ENCODE results near the gene LRRIQ1. TPM values are rescaled to one million over a fixed set of nuclear protein-coding genes. Genes with fewer than 3 reads are reported as not detected.
"Not testable (repeated sequence)": the region's sequence is repeated elsewhere in the genome, so short reads cannot be mapped to it uniquely, and the experiment has no call there.

Gene LRRIQ1, protein sequence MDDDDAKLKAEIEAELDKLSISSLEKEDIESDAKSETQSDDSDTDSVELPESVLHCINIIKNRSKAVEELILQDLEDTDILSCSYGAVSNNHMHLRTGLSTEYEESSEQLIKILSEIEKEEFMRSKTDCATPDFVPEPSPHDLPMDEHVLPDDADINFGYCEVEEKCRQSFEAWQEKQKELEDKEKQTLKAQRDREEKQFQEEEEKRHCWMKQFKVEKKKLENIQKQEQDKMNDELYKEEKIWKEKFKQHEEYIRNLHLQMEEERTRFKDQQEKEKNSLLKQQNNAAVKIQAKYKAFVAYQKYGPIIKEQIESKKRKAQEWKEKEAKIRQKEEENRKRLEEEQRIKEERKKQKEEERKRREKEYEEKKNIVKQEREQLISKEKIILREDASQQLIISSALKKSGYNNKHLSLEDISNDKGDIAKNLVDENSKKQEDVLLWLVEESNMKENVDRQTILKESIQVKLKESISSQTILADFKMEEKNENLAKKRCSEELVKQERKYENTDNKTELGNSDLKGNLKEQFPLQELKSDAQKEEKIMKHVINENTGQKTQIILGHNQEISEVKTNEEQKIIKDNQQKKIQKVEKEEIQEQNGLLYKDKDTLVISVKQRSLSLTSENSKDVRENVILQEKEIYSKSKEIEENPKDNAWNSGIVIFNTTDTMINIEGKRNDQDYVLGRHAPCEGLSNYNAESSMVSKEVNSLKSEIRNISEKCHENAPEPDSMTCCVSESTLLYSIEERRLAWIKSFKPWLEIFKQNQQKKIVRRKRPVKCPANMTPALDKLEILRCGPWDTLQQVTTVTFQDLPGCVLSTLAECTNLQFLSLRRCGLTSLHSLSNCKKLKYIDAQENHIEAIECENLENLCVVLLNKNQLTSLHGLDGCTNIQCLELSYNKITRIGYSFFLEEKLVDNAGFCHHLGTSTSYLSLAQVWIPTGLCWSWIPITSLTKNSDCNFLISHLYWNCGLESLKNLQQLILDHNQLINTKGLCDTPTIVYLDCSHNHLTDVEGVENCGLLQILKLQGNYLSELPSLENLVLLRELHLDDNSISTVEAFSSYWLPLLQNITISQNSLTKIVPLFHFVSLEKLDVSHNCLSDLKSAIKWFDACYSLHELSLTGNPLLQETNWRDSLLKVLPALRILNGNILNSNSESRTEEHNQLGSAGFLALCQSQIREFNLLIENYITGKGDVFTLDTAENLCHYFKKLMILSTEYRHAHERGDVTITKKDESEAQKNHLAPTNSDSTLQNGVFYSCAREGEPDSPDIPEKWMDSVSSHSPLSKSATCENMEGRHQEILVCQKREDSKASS (N-terminal part only)
- not detected in 2 replicates for total RNA-seq

DNA sequence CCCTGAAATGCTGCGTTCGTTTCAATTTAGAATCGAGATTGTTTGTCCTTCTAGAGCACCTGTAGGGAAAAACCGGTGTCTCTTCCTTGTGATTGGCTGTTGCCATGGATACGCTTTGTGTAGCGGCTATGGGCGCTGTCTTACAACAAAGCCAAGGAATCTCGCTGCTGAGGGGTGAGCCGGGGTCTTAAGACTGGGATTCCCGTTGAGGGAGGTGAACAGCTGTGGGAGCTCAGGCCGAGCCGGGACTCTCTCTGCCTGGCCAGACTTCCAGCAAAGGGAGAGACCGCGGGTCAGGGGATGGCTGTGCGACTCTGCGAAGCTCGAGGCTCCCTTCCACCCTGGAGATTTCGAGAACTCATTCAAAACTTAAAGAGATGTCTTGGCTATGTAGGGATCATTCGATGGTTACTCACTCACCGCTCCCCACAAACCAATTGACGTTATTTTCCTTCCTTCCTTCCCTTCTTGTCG lies at the start of gene LRRIQ1, which contains the start of gene TSPAN19:
TSS of gene LRRIQ1 (plus strand) at position 118 of the 474 bp plus-strand sequence. CDS start 1,826 bp downstream, outside the sequence.
TSS of gene TSPAN19 (minus strand) at position 44 of the 474 bp plus-strand sequence. CDS start 6,331 bp downstream, outside the sequence.
- Mint-ChIP-seq H3K4me3 (ENCODE audit: low read depth) (peak within 1 kb of the TSS; percentile 73), H3K4me1 (ENCODE audit: low read depth) (peaks cover 5% of the 10 kb centered on the region), H3K27ac (no peak within 1 kb of the TSS), H3K9me3 (no peaks in the 10 kb centered on the region), H3K27me3 (ENCODE audit: low read depth) (peaks cover 2% of the 10 kb centered on the region), H3K36me3 (ENCODE audit: low read depth) (no peaks in the 10 kb centered on the region)
- DNase-seq (ENCODE audit: low spot score): peak; percentile 28
- intact Hi-C loops (cut with micrococcal nuclease): no loop called here

DNA sequence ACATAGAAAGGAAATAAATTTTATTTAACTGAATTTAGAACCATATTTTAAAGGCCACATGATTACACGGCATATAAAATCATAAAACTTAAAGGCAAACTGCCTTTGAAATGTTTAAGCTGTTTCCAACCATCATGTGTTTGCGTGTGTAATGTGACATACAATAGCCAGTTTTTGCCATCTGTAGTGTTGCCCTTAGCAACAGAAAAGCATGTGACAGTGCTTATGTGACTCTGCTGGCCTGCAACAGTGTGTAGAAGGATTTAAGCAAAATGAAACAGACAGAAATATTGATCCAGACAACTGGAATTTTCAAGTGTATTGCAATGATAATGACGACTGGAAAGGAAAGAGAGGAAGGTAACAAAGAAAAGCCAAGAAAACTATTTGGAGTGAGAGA lies 49.6 kb upstream of the LRRIQ1 start:
- no peaks in the 10 kb centered on the region for H3K27me3 Mint-ChIP-seq (ENCODE audit: low read depth)
- no peaks in the 10 kb centered on the region for H3K36me3 Mint-ChIP-seq (ENCODE audit: low read depth)
- no peak overlapping the region for H3K4me3 Mint-ChIP-seq (ENCODE audit: low read depth)
- intact Hi-C loops (cut with micrococcal nuclease): no loop called here
- no peaks in the 10 kb centered on the region for H3K9me3 Mint-ChIP-seq
- no peaks in the 10 kb centered on the region for H3K4me1 Mint-ChIP-seq (ENCODE audit: low read depth)
- H3K27ac Mint-ChIP-seq: no peak overlapping the region
- DNase-seq (ENCODE audit: low spot score): no peak

DNA sequence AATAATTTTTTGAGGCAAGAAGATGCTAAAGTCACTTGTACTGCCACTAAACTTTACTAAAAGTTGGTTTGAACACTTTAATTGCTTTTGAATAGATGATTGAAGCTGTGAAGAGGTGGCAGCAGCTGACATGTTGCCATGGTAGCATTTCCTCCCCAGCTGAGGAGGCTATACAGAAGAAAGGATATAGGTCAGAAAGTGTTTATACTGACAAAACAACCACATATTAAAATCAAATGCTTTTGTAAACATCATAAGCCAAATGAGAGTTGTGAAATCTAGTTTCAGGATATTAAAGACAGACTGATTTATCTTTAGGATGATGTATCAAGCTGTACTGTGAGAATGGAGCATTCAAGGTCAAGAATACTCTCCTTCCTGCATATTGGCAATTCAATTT lies 41.7 kb upstream of the LRRIQ1 start:
- H3K4me1 Mint-ChIP-seq (ENCODE audit: low read depth): no peaks in the 10 kb centered on the region
- no peak overlapping the region for H3K4me3 Mint-ChIP-seq (ENCODE audit: low read depth)
- no peaks in the 10 kb centered on the region for H3K36me3 Mint-ChIP-seq (ENCODE audit: low read depth)
- no peak overlapping the region for H3K27ac Mint-ChIP-seq
- intact Hi-C loops (cut with micrococcal nuclease): no loop called here
- no peaks in the 10 kb centered on the region for H3K9me3 Mint-ChIP-seq
- H3K27me3 Mint-ChIP-seq (ENCODE audit: low read depth): no peaks in the 10 kb centered on the region
- DNase-seq (ENCODE audit: low spot score): no peak

DNA sequence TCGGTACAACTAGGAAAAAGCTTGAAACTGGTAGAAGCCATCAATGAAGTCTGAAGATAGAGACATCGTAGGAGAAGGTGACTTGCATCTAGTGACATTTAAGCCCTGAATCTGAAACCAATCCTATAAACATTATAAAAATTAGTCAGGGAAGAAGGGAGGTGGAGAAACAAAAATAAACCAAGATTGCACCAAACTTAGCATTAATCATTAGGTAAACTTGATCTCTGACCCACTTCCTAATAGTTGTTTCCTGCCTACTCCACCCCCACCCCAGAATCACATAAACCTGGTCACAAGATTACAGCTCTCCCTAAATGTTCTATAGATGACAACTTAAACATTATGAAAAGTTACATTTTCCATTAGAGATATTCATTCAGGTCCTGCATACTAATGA lies 40.5 kb upstream of the LRRIQ1 start:
- Mint-ChIP-seq H3K27me3 (ENCODE audit: low read depth) (no peaks in the 10 kb centered on the region), H3K27ac (no peak overlapping the region), H3K9me3 (no peaks in the 10 kb centered on the region), H3K4me1 (ENCODE audit: low read depth) (no peaks in the 10 kb centered on the region), H3K4me3 (ENCODE audit: low read depth) (no peak overlapping the region), H3K36me3 (ENCODE audit: low read depth) (no peaks in the 10 kb centered on the region)
- DNase-seq (ENCODE audit: low spot score): no peak
- intact Hi-C loops (cut with micrococcal nuclease): no loop called here

DNA sequence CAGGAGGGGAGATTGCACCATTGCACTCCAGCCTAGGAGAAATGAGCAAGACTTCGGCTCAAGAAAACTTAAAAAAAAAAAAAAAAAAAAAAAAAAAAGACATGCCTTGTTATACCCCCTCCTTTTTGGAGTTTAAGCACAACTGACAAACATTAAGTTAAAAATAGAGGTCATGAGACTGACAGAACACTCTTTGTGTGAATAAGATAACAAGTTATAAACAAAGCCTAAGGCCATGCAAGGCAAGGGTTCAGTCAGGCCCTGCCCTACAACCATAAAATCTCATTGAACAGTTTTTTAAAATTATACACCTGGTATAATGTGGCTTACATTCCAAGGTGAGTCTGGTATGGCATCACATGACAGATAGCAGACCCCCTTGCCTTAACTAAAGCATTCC lies 39.4 kb upstream of the LRRIQ1 start:
- H3K27ac Mint-ChIP-seq: no peak overlapping the region
- H3K27me3 Mint-ChIP-seq (ENCODE audit: low read depth): no peaks in the 10 kb centered on the region
- DNase-seq (ENCODE audit: low spot score): no peak
- H3K4me3 Mint-ChIP-seq (ENCODE audit: low read depth): no peak overlapping the region
- H3K9me3 Mint-ChIP-seq: no peaks in the 10 kb centered on the region
- no peaks in the 10 kb centered on the region for H3K4me1 Mint-ChIP-seq (ENCODE audit: low read depth)
- no peaks in the 10 kb centered on the region for H3K36me3 Mint-ChIP-seq (ENCODE audit: low read depth)
- intact Hi-C loops (cut with micrococcal nuclease): no loop called here

DNA sequence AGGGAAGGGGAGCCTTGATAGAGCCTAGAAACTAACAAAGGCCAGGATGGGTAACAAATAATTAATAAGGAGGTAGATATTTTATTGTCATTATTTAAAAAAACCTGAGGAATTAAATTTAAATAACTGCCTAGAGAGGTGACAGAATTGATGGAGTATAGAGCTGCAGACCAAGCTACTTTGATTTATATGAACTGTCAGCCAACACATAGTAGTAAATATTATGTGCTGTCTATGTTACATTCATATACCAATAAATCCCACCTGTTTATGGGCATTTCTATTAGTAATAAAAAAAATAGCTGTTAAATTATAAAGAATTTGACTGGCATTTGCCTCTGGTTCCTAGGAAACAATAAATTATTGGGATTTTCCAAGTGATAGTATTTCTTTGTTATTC lies 37.8 kb upstream of the LRRIQ1 start:
- Mint-ChIP-seq H3K9me3 (no peaks in the 10 kb centered on the region), H3K4me3 (ENCODE audit: low read depth) (no peak overlapping the region), H3K36me3 (ENCODE audit: low read depth) (no peaks in the 10 kb centered on the region), H3K27ac (no peak overlapping the region), H3K27me3 (ENCODE audit: low read depth) (no peaks in the 10 kb centered on the region), H3K4me1 (ENCODE audit: low read depth) (no peaks in the 10 kb centered on the region)
- intact Hi-C loops (cut with micrococcal nuclease): no loop called here
- no peak for DNase-seq (ENCODE audit: low spot score)

DNA sequence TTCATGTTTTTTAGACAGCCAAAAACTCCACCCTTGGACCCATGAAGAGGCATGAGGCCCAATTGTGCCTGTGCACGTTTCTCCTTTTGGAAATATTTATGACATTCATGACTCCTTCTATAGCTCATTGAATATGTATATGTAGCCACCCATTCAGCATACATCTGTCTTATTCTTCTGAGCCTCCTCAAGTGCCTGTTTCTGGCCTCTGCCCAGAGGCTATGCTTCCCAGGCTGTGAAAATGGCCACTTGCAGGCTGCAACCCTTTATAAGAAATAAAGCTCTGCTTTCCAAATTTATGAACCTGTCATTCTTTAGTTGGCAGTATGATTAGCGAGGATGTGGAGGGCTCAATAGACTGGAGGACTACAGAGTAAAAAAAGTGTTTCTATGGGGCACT lies 35.4 kb upstream of the LRRIQ1 start:
- H3K27ac Mint-ChIP-seq: no peak overlapping the region
- DNase-seq (ENCODE audit: low spot score): no peak
- intact Hi-C loops (cut with micrococcal nuclease): no loop called here
- no peaks in the 10 kb centered on the region for H3K4me1 Mint-ChIP-seq (ENCODE audit: low read depth)
- H3K36me3 Mint-ChIP-seq (ENCODE audit: low read depth): no peaks in the 10 kb centered on the region
- H3K27me3 Mint-ChIP-seq (ENCODE audit: low read depth): no peaks in the 10 kb centered on the region
- H3K9me3 Mint-ChIP-seq: no peaks in the 10 kb centered on the region
- H3K4me3 Mint-ChIP-seq (ENCODE audit: low read depth): no peak overlapping the region

DNA sequence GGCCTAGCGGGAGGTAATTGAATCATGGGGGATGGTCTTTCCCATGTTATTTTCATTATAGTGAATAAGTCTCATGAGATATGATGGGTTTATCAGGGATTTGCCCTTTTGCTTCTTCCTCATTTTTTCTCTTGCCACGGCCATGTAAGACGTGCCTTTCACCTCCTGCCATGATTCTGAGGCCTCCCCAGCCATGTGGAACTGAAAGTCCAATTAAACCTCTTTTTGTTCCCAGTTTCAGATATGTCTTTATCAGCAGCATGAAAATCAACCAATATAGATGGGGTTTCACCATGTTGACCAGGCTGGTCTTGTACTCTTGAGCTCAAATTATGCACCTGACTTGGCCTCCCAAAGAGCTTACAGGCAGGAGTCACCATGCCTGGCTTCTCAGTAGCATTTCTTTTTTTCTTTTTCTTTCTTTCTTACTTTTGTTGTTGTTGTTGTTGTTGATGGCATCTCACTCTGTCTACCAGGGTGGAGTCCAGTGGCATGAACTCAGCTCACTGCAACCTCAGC lies 33.3 kb upstream of the LRRIQ1 start:
- Mint-ChIP-seq H3K27me3 (ENCODE audit: low read depth) (no peaks in the 10 kb centered on the region), H3K36me3 (ENCODE audit: low read depth) (no peaks in the 10 kb centered on the region), H3K9me3 (no peaks in the 10 kb centered on the region), H3K4me3 (ENCODE audit: low read depth) (no peak overlapping the region), H3K27ac (no peak overlapping the region), H3K4me1 (ENCODE audit: low read depth) (no peaks in the 10 kb centered on the region)
- intact Hi-C loops (cut with micrococcal nuclease): no loop called here
- DNase-seq (ENCODE audit: low spot score): no peak

DNA sequence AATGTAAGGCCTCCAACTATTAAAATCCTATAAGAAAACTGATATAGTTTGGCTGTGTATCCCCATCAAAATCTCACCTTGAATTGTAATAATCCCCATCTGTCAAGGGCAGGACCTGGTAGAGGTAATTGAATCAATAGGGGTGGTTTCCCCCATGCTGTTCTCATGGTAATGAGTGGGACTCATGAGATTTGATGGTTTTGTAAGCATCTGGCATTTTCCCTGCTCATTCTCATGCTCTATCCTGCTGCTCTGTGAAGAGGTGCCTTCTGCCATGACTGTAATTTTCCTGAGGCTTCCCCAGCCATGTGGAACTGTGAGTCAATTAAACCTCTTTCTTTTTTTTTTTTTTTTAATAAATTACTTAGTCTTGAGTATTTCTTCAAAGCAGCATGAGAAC lies 31.9 kb upstream of the LRRIQ1 start:
- Mint-ChIP-seq H3K36me3 (ENCODE audit: low read depth) (no peaks in the 10 kb centered on the region), H3K4me3 (ENCODE audit: low read depth) (no peak overlapping the region), H3K27me3 (ENCODE audit: low read depth) (no peaks in the 10 kb centered on the region), H3K9me3 (no peaks in the 10 kb centered on the region), H3K4me1 (ENCODE audit: low read depth) (no peaks in the 10 kb centered on the region), H3K27ac (no peak overlapping the region)
- DNase-seq (ENCODE audit: low spot score): no peak
- intact Hi-C loops (cut with micrococcal nuclease): no loop called here

DNA sequence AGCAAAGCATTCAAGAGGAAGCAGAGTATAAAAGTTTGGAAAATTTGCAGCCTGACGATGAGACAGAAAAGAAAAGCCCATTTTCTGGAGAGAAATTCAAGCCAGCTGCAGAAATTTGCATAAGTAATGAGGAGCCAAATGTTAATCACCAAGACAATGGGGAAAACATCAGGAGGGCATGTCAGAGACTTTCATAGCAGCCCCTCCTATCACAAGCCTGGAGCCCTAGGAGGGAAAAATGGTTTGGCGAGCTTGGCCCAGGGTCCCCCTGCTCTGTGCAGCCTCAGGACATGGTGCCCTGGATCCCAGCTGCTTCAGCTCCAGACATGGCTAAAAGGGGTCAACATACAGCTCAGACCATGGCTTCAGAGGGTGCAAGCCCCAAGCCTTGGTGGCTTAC lies 31.1 kb upstream of the LRRIQ1 start:
- H3K9me3 Mint-ChIP-seq; H3K4me1 Mint-ChIP-seq (ENCODE audit: low read depth); H3K36me3 Mint-ChIP-seq (ENCODE audit: low read depth); H3K27ac Mint-ChIP-seq; intact Hi-C loops (cut with micrococcal nuclease); H3K27me3 Mint-ChIP-seq (ENCODE audit: low read depth); H3K4me3 Mint-ChIP-seq (ENCODE audit: low read depth); DNase-seq (ENCODE audit: low spot score): not testable (repeated sequence)

DNA sequence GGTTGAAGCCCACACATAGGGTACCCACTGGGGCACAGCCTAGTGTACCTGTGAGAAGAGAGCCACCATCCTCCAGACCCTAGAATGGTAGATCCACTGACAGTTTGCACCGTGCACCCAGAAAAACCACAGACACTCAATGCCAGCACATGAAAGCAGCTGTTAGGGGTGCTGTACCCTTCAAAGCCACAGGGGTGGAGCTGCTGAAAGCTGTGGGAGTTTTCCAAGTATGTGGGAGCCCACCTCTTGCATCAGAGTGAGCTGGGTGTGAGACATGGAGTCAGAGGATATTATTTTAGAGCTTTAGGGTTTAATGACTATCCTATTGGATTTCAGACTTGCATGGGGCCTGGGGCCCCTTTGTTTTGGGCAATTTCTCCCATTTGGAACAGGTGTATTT lies 30.5 kb upstream of the LRRIQ1 start:
- H3K4me1 Mint-ChIP-seq (ENCODE audit: low read depth): no peaks in the 10 kb centered on the region
- intact Hi-C loops (cut with micrococcal nuclease): no loop called here
- no peak overlapping the region for H3K27ac Mint-ChIP-seq
- H3K9me3 Mint-ChIP-seq: no peaks in the 10 kb centered on the region
- H3K27me3 Mint-ChIP-seq (ENCODE audit: low read depth): no peaks in the 10 kb centered on the region
- H3K4me3 Mint-ChIP-seq (ENCODE audit: low read depth): no peak overlapping the region
- no peaks in the 10 kb centered on the region for H3K36me3 Mint-ChIP-seq (ENCODE audit: low read depth)
- no peak for DNase-seq (ENCODE audit: low spot score)

DNA sequence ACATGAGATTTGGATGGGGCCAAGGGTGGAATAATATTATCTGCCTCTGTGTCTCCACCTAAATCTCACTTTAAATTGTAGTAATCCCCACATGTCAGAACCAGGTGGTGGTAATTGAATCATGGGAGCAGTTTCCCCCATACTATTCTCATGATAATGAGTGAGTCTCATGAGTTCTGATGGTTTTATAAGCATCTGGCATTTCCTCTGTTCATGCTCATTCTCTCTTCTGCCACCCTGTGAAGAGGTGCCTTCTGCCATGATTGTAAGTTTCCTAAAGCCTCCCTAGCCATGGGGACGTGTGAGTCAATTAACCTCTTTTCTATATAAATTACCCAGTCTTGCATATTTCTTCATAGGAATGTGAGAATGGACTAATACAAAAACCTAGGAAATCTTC lies 29.9 kb upstream of the LRRIQ1 start:
- no peak overlapping the region for H3K27ac Mint-ChIP-seq
- no peaks in the 10 kb centered on the region for H3K36me3 Mint-ChIP-seq (ENCODE audit: low read depth)
- no peaks in the 10 kb centered on the region for H3K27me3 Mint-ChIP-seq (ENCODE audit: low read depth)
- H3K4me1 Mint-ChIP-seq (ENCODE audit: low read depth): no peaks in the 10 kb centered on the region
- H3K9me3 Mint-ChIP-seq: no peaks in the 10 kb centered on the region
- intact Hi-C loops (cut with micrococcal nuclease): no loop called here
- no peak for DNase-seq (ENCODE audit: low spot score)
- H3K4me3 Mint-ChIP-seq (ENCODE audit: low read depth): no peak overlapping the region
